HG02610 (cell line): ENCODE data around the gene XIRP2.

ENCODE experiments used
- ATAC-seq: cut with Tn5 transposase; IDR thresholded peaks from one replicate; pipeline ENCODE4 v1.9.1; 2021; ENCODE audit warnings: mild to moderate bottlenecking, moderate library complexity; ENCODE audit not compliant: unreplicated experiment

The XIRP2 gene, protein sequence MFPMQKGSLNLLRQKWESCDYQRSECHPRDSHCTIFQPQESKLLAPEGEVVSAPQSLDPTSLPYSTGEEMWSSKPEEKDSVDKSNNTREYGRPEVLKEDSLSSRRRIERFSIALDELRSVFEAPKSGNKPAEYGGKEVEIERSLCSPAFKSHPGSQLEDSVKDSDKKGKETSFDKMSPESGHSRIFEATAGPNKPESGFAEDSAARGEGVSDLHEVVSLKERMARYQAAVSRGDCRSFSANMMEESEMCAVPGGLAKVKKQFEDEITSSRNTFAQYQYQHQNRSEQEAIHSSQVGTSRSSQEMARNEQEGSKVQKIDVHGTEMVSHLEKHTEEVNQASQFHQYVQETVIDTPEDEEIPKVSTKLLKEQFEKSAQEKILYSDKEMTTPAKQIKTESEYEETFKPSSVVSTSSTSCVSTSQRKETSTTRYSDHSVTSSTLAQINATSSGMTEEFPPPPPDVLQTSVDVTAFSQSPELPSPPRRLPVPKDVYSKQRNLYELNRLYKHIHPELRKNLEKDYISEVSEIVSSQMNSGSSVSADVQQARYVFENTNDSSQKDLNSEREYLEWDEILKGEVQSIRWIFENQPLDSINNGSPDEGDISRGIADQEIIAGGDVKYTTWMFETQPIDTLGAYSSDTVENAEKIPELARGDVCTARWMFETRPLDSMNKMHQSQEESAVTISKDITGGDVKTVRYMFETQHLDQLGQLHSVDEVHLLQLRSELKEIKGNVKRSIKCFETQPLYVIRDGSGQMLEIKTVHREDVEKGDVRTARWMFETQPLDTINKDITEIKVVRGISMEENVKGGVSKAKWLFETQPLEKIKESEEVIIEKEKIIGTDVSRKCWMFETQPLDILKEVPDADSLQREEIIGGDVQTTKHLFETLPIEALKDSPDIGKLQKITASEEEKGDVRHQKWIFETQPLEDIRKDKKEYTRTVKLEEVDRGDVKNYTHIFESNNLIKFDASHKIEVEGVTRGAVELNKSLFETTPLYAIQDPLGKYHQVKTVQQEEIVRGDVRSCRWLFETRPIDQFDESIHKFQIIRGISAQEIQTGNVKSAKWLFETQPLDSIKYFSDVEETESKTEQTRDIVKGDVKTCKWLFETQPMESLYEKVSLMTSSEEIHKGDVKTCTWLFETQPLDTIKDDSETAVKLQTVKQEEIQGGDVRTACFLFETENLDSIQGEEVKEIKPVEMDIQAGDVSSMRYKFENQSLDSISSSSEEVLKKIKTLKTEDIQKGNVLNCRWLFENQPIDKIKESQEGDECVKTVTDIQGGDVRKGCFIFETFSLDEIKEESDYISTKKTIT (N-terminal part only)

DNA sequence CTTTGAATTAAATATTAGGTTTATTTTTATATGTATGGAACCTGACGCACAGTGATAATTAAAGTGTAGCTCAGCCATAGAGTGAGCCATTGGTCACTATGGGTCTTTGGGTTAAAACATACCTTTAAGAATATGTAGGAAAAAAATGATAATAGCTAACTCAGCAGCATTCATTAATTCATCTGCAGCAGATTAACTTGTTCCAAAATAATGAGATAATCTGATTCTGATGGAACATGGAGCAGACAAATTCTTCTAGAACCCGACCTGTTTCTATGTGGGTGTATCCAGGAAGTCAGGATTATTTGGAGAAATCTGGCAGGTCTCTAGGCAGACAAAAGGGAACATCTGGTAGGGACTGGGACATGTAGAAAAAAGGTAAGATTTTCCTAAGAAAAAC is at the start of gene XIRP2:
Gene XIRP2, plus strand, starts transcription at position 301 of the 400 bp plus-strand sequence. CDS start 15,003 bp downstream, outside the sequence.
- ATAC-seq, result no peak

DNA sequence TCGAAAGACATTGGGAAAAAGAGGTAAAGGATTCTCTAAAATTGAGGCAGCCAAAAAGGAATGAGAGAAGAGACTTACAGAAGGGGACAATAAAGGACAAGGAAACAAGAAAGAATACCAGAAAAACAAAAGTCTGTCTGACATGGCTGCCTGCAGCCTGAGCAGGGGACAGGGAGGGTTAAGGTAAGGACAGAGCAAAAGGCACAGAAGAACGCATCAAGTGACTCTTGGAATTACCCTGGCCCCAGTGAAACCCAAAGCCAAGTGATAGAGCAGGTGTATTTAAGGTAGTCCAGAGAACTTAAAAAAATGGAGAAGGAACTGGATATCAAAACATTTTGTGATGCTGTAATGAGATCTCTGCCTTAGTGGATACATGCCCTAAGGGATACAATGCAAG is 47.1 kb upstream of the XIRP2 start:
- no peak for ATAC-seq

DNA sequence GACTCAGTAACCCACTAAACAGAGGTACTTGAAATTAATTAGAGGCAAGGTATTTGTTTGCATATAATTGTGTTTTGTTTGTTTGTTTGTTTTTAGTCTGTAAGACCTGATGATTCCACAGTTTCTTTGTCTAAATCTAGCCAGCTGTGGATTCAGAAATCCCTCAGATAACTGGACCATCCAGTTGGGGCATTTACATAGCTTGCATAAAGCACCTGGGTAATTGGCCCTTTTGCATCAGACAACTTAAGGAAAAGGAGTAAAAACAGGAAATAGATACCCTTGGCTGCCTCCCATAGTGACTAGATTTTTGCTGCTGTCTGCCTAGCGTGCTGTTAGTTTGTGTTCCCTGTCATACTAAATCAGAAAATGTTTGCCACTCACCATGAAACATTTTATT is 46.6 kb upstream of the XIRP2 start:
- no peak for ATAC-seq

DNA sequence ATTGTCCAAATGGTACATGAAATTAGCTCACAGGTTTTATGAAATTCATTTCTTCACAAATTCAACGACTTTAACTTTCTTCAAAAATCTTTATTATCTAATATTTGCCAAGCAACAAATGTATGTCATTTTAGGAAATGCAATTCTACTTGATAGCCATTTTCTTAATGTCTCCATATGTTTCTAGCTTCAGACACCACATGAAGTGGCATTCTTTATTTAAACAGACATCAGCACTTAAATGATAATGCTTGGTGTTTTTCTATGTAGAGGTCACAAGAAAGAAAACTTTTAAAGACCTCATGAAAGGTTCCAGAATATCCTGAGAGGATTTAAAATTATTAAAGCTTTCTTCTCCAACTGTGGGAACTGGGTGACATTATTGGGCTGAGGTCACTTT is 44.2 kb upstream of the XIRP2 start:
- no peak for ATAC-seq

DNA sequence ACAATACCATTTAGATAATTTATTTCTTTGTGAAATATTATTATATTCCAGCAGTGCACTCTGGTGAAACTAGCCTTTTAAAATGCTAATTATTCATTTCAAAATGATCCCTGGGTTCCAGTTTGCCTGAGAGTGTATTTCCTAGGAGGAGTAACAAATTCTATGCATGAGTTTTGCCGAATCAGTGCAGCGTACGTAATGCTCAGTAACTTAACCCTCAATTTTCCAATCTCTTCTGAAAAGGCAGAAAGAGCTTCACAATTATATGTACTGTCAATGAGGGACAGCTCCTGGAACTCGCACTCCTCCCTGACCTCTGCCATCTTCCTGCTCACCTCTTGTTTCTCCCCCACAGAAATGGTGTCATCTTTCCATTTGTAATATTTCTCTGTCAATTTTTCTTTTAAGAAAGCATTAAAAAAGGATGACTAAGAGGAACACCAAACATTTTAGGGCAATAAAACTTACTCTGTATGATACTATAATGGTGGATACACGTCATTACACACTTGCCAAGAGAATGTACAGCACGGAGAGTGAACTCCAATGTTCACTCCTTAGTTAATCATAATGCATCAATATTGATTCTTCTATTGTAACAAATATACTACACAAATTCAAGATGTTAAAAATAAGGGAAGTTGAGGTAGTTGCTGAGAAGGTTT is 25.7 kb upstream of the XIRP2 start:
- no peak for ATAC-seq

DNA sequence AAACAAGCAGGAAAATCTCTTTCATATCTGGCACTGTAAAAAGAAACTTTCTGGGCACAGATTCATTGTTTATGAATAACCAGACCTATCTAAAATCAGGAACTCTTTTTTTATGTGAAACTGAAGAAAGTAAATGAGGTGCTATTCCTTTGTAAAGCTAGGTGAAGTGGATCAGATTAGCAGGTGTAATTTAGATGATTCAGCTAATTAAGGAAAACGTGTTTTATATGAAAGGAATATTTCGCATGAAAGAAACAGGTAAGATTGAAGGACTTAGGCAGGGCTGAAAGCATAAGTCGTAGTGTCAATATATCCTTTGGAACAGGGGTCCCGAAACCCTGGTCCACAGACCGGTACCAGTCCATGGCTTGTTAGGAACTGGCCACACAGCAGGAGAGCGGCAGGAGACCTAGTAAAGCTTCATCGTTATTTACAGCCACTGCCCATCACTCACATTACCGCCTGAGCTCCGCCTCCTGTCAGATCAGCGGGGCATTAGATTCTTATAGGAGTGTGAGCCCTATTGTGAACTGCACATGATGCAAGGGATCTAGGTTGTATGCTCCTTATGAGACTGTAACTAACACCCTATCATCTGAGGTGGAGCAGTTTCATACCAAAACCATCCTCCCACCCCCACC is 20.3 kb upstream of the XIRP2 start:
- no peak for ATAC-seq

DNA sequence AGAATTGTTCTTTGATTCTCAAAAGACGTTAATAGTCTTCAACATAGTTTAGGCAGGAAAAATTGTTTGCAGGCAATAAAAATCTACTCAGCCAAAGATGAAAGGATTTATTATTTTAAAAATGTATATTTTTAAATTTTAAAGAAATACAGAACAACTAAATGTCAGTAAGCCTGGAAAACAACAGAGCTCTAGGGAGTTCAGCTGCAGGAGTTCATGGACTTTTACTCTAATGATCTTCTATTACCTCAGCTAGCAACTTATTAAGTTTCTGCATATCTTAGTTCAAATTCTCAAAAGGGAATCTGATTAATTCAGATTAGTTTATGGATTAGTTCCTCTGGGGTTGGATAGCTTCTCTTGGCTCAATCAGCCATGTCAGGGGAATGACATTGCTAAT is 17.9 kb upstream of the XIRP2 start:
- ATAC-seq, result no peak

DNA sequence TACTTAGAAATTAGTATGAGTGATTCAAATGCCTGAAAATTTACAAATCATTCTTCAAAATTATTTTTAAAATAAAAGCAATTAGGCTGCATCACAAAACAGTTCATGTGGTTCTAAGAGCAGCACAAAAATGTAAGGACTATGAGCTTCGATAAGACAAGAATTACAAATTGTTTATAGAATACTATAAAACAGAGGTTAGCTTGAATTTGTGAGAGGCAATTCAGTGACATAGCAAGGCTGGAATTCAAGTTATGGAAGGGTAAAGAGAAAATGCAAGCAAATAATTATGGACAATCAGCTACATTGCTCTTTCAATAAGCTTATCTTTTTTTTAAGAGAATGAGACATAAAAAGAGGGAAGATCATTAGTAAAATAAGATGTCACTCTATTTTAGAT is 7.1 kb upstream of the XIRP2 start:
- ATAC-seq, result no peak

DNA sequence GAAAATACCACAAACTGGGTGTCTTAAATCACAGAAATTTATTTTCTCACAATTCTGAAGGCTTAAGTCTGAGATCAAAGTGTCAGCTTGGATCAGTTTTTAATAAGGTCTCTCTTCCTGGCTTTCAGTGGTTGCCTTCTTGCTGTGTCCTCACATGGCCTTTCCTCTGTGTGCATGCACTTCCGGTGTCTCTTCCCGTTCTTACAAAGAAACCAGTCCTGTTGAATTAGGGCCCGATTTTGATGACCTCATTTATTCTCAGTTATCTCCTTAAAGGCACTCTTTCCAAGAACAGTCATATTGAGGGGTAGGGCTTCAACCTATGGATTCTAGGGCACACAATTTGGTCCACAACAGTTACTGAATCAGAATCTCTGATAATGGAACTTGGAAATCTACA is 5.4 kb upstream of the XIRP2 start:
- no peak for ATAC-seq

DNA sequence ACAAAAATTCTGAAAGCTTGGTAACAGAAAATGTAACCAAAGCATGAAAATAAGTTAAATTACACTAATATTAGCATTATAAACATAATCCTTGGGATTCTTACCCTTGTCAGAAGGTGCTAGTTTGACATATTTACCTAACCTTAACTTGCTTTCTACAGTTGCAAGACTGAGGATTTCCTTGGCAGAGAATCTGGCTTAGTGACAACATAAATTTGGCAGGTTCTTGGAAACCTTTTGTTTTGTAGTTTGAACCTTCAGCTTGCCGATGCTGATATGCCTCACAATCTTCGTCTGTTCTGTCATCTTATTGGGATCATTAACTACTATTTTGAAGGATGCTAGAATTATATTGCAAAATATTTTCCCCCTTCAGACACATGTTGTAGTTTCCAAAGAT is 3.4 kb downstream of the XIRP2 start:
- no peak for ATAC-seq

DNA sequence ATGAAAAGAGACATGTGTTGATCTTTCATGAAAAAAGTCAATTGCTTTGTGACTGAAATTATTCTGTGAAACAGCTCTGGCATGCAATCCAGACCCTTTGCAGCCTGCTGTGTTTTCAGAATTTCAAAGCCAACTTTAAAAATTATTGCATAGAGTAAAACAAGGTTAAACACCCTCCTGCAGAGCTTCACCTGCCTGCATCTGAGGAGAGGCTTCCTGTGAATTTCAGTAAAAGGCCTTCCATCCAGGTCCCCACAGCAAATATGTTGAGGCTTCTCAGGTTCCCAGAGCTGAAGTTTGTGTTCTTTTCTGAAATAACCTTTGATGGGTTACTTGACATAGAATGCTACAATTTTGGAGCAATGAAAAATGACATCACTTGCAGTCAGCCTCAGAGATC is 4.1 kb downstream of the XIRP2 start:
- ATAC-seq, result no peak

DNA sequence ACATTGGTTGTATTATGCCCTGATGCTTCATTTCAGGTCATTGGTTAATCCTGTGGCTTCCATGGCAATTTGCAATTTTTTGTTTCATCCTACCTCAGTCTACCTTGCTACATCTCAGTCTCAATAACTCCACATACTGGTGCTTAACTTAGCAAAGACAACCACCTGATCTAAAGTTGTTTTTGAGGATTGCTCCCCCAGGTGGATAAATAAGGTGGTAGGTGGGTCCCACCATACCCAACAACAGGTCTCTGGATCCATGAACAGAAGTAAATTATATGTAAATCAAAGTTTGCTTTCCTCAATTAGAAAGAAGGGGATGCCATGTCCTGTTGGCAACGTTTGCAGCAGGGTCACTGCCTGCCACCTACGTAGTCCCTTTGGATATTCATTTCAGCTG is 7.0 kb downstream of the XIRP2 start:
- no peak for ATAC-seq

DNA sequence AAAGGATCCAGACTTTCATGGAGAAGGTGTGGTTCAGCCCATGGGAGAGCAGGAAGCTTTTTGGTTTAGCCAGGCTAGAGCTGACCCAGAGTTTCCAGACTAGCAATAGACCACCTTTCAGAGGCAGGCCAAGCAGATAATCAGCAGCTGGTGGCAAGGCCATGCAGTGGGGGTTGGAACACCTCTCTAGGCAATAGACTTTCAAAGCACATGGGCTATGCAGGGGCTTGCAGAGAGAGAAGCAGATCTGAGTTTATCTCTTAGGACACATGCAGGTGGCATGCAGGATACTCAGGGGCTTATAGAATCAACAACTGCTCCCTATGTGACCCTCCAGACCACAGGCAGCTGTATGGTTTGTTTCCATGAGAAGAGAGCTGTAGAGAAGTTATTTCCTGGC is 9.4 kb downstream of the XIRP2 start:
- ATAC-seq, result no peak

DNA sequence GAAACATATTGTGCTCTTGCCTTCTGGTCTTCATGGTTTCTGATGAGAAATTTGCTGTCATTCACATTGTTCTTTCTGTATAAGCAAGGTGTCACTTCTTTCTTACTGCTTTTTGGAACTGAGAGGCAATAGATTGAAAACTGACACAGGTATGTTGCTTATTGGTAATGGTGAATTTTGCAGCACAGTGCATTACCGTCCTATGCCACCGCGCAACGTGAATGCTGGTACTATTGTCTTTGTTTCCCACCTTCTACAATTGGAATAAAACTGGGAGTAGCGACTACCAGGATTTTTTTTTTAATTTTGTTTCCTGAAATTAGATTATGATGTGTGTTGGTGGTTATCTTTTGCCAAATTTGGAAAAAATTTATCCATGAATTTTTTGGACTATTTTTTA is 11.4 kb downstream of the XIRP2 start:
- ATAC-seq, result no peak

DNA sequence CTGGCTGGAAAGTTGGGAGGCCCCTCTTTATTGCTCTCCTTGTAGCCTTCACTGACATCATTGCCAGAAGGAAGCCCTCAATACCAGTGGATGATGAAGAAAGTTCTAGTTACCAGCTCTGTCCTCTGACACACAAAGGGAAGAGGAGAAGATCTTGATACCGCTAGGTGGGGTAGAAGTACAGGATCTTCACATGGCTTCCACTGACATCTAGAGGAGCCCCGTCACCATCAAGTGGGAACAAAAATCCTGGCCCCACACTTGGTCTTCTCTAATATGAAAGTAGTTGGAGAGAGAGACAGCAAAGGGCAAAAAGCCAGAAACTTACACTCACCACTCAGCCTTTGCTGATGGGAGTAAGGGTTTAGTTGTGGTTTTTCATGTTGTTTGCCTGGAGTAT is 12.4 kb downstream of the XIRP2 start:
- no peak for ATAC-seq

DNA sequence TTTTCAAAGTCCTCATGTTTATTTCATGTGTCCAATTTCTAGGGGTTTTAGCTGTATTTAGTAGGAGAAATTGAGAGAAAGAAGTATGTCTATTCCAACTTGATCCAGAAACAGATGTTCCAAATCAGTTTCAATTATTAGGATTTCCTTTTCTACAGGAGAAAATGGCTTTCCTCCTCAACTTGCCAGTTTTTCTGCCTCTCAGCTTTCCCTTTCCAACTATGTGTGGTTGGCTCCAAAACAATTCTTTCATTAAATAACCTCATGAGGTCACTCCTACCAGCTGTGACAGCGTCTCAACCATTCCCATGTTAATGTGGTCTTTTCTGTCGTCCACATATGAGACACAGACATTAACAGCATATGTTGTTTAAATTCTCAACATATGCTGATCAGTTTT is 13.1 kb downstream of the XIRP2 start:
- no peak for ATAC-seq

DNA sequence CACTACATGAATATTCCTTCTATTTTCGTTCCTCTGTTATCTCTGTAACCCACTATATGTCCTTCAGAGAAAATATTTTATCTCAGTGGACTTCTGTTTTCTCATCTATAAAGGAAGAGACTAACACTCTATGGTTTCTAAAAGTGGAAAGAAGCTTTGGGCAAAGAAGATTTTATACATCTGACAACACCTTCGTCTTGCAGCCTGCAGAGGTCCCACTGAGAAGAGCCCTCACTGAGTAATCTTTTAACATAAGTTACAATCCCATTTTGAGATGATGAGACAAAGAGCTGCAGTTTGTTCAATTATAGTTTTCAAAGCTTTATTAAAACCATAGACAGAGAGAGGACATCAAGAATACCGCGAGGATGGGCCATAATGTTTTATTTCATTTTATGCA is 28.7 kb downstream of the XIRP2 start:
- ATAC-seq, result no peak

DNA sequence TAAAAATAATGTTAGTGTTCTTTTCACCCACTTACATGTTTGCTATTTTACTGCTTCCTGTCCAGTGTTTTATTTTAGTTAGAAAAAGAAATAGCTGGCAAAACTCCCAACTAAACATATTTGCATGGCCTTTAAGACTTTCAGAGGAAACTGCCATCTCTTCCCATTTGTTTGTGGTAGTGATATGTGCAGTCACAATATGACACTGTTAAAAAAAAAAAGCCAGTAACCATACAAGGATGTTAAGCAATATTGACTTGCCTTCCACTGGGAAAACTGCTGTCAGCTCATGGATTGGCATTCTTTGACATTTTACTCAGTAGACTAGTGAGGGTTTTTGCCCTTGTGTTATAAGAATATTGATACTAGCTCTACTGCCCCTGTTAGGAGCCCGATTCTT is 29.1 kb downstream of the XIRP2 start:
- ATAC-seq, result no peak

DNA sequence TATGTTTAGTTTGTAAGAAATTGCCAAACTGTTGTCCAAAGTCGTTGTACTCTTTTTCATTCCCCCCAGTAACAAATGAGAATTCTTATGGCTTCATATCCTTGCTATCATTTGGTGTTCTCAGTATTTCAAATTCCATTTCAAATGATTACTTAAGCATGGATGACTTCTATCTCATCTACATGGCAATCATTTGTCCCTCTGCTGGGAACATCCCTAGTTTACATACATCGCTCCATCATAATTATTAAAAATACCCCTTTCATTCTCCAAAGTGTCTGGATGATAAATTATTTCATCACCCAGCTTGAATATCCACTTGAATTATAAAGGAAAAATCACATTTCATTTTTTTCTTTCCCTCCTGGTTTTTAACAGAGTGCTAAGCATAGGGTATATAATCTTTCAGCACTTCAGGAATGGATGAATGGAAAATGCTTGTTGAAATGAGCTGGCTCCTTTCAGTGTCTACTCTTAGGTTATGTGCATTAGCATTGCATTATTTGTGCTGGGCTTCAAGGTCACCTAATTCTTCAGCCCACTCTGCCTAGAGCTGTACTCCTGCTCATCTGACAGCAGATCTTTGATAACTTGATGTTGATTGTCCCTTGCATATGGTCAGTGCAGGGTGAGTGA is 33.1 kb downstream of the XIRP2 start:
- no peak for ATAC-seq

DNA sequence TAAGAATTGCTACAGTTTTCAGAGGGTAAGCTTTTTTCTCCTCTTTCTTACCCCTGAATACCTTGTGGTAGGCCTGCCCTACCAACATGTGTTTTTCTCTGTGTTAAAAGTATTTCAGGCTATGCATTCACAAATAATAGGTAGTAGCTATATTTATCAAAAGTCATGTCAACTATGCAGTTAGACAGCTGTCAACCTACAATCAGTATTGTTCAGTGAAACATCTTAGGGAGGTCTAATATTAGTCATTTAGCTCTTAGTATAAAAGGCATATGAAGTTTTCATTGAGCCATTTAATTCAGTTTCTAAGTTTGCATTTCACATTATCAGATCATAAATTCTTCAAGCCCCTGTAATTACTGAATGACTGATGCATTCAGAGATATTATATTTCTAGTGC is 36.7 kb downstream of the XIRP2 start:
- ATAC-seq, result no peak
